H1 (cell line): Measurements from ENCODE around the gene GIMAP2. TPM values are rescaled to one million over a fixed set of nuclear protein-coding genes. Genes with fewer than 3 reads are reported as not detected.
"Not testable (repeated sequence)": the region's sequence is repeated elsewhere in the genome, so short reads cannot be mapped to it uniquely, and the experiment has no call there.

Experiments
- CTCF ChIA-PET: fragments of 300-600 bp; sonication (Branson Sonifier 250); formaldehyde crosslinking; loops from one replicate; lab custom pipeline; 2021; ENCODE audit not compliant: partially characterized antibody; lab: Charles Lee
- POLR2A ChIA-PET: fragments of 300-600 bp; sonication (Branson Sonifier 250); formaldehyde crosslinking; loops from one replicate; lab custom pipeline; 2021; ENCODE audit warnings: inconsistent platforms; ENCODE audit not compliant: partially characterized antibody; lab: Charles Lee
- DNase-seq, 2 experiments: peaks; one replicate each; pipeline versions ENCODE4 v3.0.0 to v3.0.0-alpha.2; 2010 to 2022; ENCODE audit warnings: low spot score in 2 of 2, low read depth in 1 of 2, mixed read lengths in 1 of 2
- FAIRE-seq: peaks from 2 replicates; lab custom pipeline; 2011; peaks lifted over from hg19 to GRCh38; lab: Jason Lieb, UNC
- H2AFZ ChIP-seq: 2 replicates; pipeline ENCODE4 v1.8.1; 2012; ENCODE audit warnings: low read length, inconsistent platforms
- H2AK5ac ChIP-seq: 2 replicates; pipeline ENCODE4 v1.6.1; 2013; ENCODE audit warnings: low read depth, low read length
- H2BK120ac ChIP-seq: replicated peaks from 2 replicates; pipeline ENCODE3; 2013; ENCODE audit warnings: low read depth, low read length, inconsistent platforms
- H2BK12ac ChIP-seq: 2 replicates; pipeline ENCODE4 v1.6.1; 2013; ENCODE audit warnings: low read depth, low read length
- H2BK15ac ChIP-seq: 2 replicates; pipeline ENCODE4 v1.6.1; 2013; ENCODE audit warnings: low read length
- H2BK20ac ChIP-seq: 2 replicates; pipeline ENCODE4 v1.6.1; 2013; ENCODE audit warnings: low read length
- H2BK5ac ChIP-seq: 2 replicates; pipeline ENCODE4 v1.6.1; 2013; ENCODE audit warnings: low read depth, low read length
- H3K14ac ChIP-seq: 2 replicates; pipeline ENCODE4 v1.6.1; 2013; ENCODE audit warnings: inconsistent platforms; ENCODE audit not compliant: insufficient read length
- H3K18ac ChIP-seq: 2 replicates; pipeline ENCODE4 v1.6.1; 2013; ENCODE audit warnings: low read length; ENCODE audit errors: extremely low read depth
- H3K23ac ChIP-seq: 2 replicates; pipeline ENCODE4 v1.6.1; 2013; ENCODE audit warnings: inconsistent platforms; ENCODE audit not compliant: insufficient read length
- H3K23me2 ChIP-seq: 2 replicates; pipeline ENCODE4 v1.6.1; 2013; ENCODE audit warnings: low read depth, low read length
- H3K27ac ChIP-seq: 2 replicates; pipeline ENCODE4 v1.6.1; 2011; ENCODE audit warnings: low read depth, low read length, inconsistent platforms
- H3K27me3 ChIP-seq, 4 experiments: replicated peaks in 1 of 4; 1 replicate in 1 of 4; 2 replicates in 3 of 4; pipeline versions ENCODE4 v1.6.1 to v1.8.1; 2011 to 2013; ENCODE audit warnings: low read length in 3 of 4, mild to moderate bottlenecking in 3 of 4, inconsistent platforms in 2 of 4, mixed read lengths in 2 of 4, moderate library complexity in 1 of 4; ENCODE audit not compliant: control insufficient read depth in 3 of 4, insufficient read depth in 3 of 4; ENCODE audit errors: extremely low read depth in 1 of 4
- H3K36me3 ChIP-seq, 4 experiments: 2 replicates each; pipeline versions ENCODE4 v1.6.1 to v1.8.1; 2011 to 2013; ENCODE audit warnings: mild to moderate bottlenecking in 4 of 4, low read length in 3 of 4, moderate library complexity in 2 of 4, control low read depth in 1 of 4, inconsistent platforms in 1 of 4; ENCODE audit not compliant: insufficient read depth in 4 of 4, control insufficient read depth in 2 of 4
- H3K4ac ChIP-seq: replicated peaks from 2 replicates; pipeline ENCODE3; 2013; ENCODE audit warnings: low read length, low read depth, mixed read lengths, inconsistent platforms; ENCODE audit not compliant: insufficient read length
- H3K4me1 ChIP-seq, 4 experiments: replicated peaks in 1 of 4; 1 replicate in 1 of 4; 2 replicates in 3 of 4; pipeline versions ENCODE4 v1.6.1 to v1.8.1; 2011 to 2013; ENCODE audit warnings: low read length in 3 of 4, inconsistent platforms in 2 of 4, mixed read lengths in 1 of 4; ENCODE audit not compliant: insufficient read depth in 4 of 4, control insufficient read depth in 3 of 4
- H3K4me2 ChIP-seq, 2 experiments: 2 replicates each; pipeline versions ENCODE4 v1.6.1 to v1.8.1; 2011 to 2013; ENCODE audit warnings: low read depth in 2 of 2, low read length in 2 of 2, control low read depth in 1 of 2, inconsistent platforms in 1 of 2, mild to moderate bottlenecking in 1 of 2; ENCODE audit not compliant: insufficient read depth in 1 of 2
- H3K4me3 ChIP-seq, 4 experiments: fragments of 200-600, 300-600 bp in 1 of 4; sonication (generic), shearing (Covaris generic), sonication (Bioruptor Twin) in 1 of 4; 2 replicates each; pipeline versions ENCODE4 v1.5.1 to v1.8.1; 2011 to 2016; ENCODE audit warnings: low read length in 4 of 4, low read depth in 3 of 4, control low read depth in 2 of 4, inconsistent platforms in 2 of 4, mild to moderate bottlenecking in 2 of 4, mixed read lengths in 1 of 4, moderate library complexity in 1 of 4; ENCODE audit not compliant: insufficient read depth in 2 of 4; ENCODE audit errors: extremely low read depth in 1 of 4
- H3K56ac ChIP-seq: replicated peaks from 2 replicates; pipeline ENCODE3; 2013; ENCODE audit warnings: low read depth, mild to moderate bottlenecking, mixed read lengths, low read length, inconsistent platforms; ENCODE audit not compliant: insufficient read length
- H3K79me1 ChIP-seq: 2 replicates; pipeline ENCODE4 v1.6.1; 2013; ENCODE audit warnings: low read depth, low read length, control low read depth
- H3K79me2 ChIP-seq, 2 experiments: 2 replicates each; pipeline versions ENCODE4 v1.6.1 to v1.8.1; 2012 to 2013; ENCODE audit warnings: low read length in 2 of 2, mild to moderate bottlenecking in 2 of 2, inconsistent platforms in 1 of 2; ENCODE audit not compliant: insufficient read depth in 2 of 2, control insufficient read depth in 1 of 2
- H3K9ac ChIP-seq, 4 experiments: replicated peaks in 1 of 4; 1 replicate in 1 of 4; 2 replicates in 3 of 4; pipeline versions ENCODE4 v1.6.1 to v1.8.1; 2011 to 2013; ENCODE audit warnings: low read depth in 3 of 4, low read length in 3 of 4, control low read depth in 2 of 4, mild to moderate bottlenecking in 2 of 4, moderate library complexity in 2 of 4, inconsistent platforms in 1 of 4; ENCODE audit errors: extremely low read depth in 1 of 4
- H3K9me3 ChIP-seq, 2 experiments: 2 replicates each; pipeline versions ENCODE4 v1.6.1 to v1.8.1; 2012 to 2013; ENCODE audit warnings: mild to moderate bottlenecking in 2 of 2, moderate library complexity in 2 of 2, control low read depth in 1 of 2, inconsistent platforms in 1 of 2, low read depth in 1 of 2, low read length in 1 of 2, mixed read lengths in 1 of 2; ENCODE audit not compliant: insufficient read depth in 2 of 2
- H4K20me1 ChIP-seq, 2 experiments: replicated peaks in 1 of 2; 2 replicates each; pipeline versions ENCODE3 to v1.8.1; 2011 to 2013; ENCODE audit warnings: inconsistent platforms in 2 of 2, low read length in 2 of 2, mild to moderate bottlenecking in 1 of 2; ENCODE audit not compliant: insufficient read depth in 2 of 2, control insufficient read depth in 1 of 2
- H4K5ac ChIP-seq: 2 replicates; pipeline ENCODE4 v1.6.1; 2013; ENCODE audit warnings: low read length, low read depth, mixed read lengths, inconsistent platforms; ENCODE audit not compliant: insufficient read length
- H4K8ac ChIP-seq: 2 replicates; pipeline ENCODE4 v1.8.0; 2013; ENCODE audit warnings: mild to moderate bottlenecking, moderate library complexity, low read length, inconsistent platforms; ENCODE audit not compliant: insufficient read depth; ENCODE audit errors: extremely low read depth
- H4K91ac ChIP-seq: replicated peaks from 2 replicates; pipeline ENCODE3; 2013; ENCODE audit warnings: low read length, mixed read lengths, inconsistent platforms; ENCODE audit not compliant: insufficient read length
- WGBS, 2 experiments: shearing (Covaris generic) in 1 of 2; methylation state at CpG; one replicate each; pipeline versions ENCODE4 v1.1.6 to v1.1.7; 2013 to 2015; ENCODE audit warnings: low lambda C conversion rate in 2 of 2, mixed read lengths in 2 of 2, inconsistent platforms in 1 of 2, low coverage in 1 of 2, missing lambda C conversion rate in 1 of 2; ENCODE audit not compliant: insufficient replicate concordance in 2 of 2, insufficient coverage in 1 of 2, insufficient read length in 1 of 2; ENCODE audit errors: extremely low coverage in 1 of 2, missing lambda C conversion rate in 1 of 2; 5-methylcytosine and 5-hydroxymethylcytosine counted together
- polyA plus RNA-seq, 7 experiments: library from polyadenylated mRNA; depleted of rRNA in 3 of 7; stranded (reverse) in 5 of 7; unstranded in 2 of 7; fragments of >200 nt in 5 of 7; fragments of 200-250 nt in 2 of 7; gene quantifications; 1 replicate in 5 of 7; 2 replicates in 1 of 7; 4 replicates in 1 of 7; pipeline versions ENCODE4 v1.2.1 to v1.2.3, GENCODE V29; 2011 to 2013; ENCODE audit warnings: missing spikeins in 2 of 7, mixed read lengths in 2 of 7
- total RNA-seq: library from RNA; stranded (reverse); fragmentation: NEBNext Ultra II Directional; extraction: Animal tissue kit (Norgen Biotek cat#: 25700); gene quantifications from 2 replicates; pipeline ENCODE4 v1.2.1, GENCODE V29; 2021

GIMAP2 gene
- total and polyA plus RNA-seq, 2 of the 8 experiments (the other 6 are each of a cell fraction or from before 2014, with no cell fraction given), result not detected

- POLR2A ChIA-PET, H3K9me3 ChIP-seq, H2BK12ac ChIP-seq, H2BK20ac ChIP-seq, H2BK120ac ChIP-seq, H3K18ac ChIP-seq, H3K4ac ChIP-seq, H3K27ac ChIP-seq, H4K20me1 ChIP-seq, H3K79me2 ChIP-seq, H4K5ac ChIP-seq, CTCF ChIA-PET, H3K4me2 ChIP-seq, H3K9ac ChIP-seq, H3K56ac ChIP-seq, H3K14ac ChIP-seq, H3K4me3 ChIP-seq, H4K91ac ChIP-seq, H2BK5ac ChIP-seq, H3K23ac ChIP-seq, H3K23me2 ChIP-seq, H3K27me3 ChIP-seq, H2BK15ac ChIP-seq, FAIRE-seq, DNase-seq, H2AK5ac ChIP-seq, H4K8ac ChIP-seq, H2AFZ ChIP-seq, H3K79me1 ChIP-seq, H3K36me3 ChIP-seq, H3K4me1 ChIP-seq: not testable (repeated sequence)
These were observed 9.2 kb upstream of the GIMAP2 start for GRCh38 chr7:150676276-150676675.

- H3K79me1 ChIP-seq, H4K91ac ChIP-seq, FAIRE-seq, POLR2A ChIA-PET, H3K4me3 ChIP-seq, CTCF ChIA-PET, H3K79me2 ChIP-seq, H2AK5ac ChIP-seq, H3K18ac ChIP-seq, H3K56ac ChIP-seq, H4K5ac ChIP-seq, H2BK5ac ChIP-seq, H3K27ac ChIP-seq, H3K27me3 ChIP-seq, H3K14ac ChIP-seq, H3K9me3 ChIP-seq, H3K23me2 ChIP-seq, DNase-seq, H2BK20ac ChIP-seq, H3K36me3 ChIP-seq, H2BK120ac ChIP-seq, H3K4me2 ChIP-seq, H2BK12ac ChIP-seq, H3K23ac ChIP-seq, H2AFZ ChIP-seq, H3K4me1 ChIP-seq, H3K4ac ChIP-seq, H4K8ac ChIP-seq, H3K9ac ChIP-seq, H2BK15ac ChIP-seq, H4K20me1 ChIP-seq: not testable (repeated sequence)
- 86% methylated on average over 3 of the region's 3 CpGs; no CpG with 5 or more reads in 1 of the 2 experiments for WGBS, 2 experiments
These were observed 8.7 kb upstream of the GIMAP2 start for GRCh38 chr7:150676854-150677253.
